GM10847 (cell line): Measurements from ENCODE around the gene LAIR1.

Experiments
- POLR2A ChIP-seq: IDR thresholded peaks from 2 replicates; pipeline ENCODE4 v1.6.1; 2011; ENCODE audit not compliant: insufficient read length; ENCODE audit errors: extremely low read depth

Gene LAIR1

GRCh38 chr19:54388802-54389139, 24.0 kb upstream of the LAIR1 start:
- no peak for TF ChIP-seq POLR2A

GRCh38 chr19:54387991-54388801, 23.5 kb upstream of the LAIR1 start:
- TF ChIP-seq POLR2A, result no peak

- TF ChIP-seq POLR2A, result no peak
Observed at GRCh38 chr19:54383330-54383729, 18.6 kb upstream of the LAIR1 start.

DNA sequence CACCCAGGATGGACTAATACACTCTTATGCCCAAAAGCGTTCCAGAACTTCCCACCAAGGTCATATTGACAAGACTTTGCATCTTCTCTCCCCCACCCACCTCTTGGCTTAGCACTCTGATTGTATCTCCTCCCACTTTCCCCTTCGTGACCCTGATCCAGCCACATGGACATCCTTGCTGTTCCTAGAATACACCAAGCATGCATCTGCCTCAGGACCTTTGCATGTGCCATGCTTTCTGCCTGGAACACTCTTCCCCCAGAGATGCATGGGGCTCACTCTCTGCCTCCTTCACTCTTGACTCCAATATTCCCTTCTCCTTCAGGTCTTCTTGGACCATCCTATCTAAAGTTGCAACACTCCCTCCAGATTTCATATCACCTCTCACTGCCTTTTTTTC, 16.2 kb upstream of the LAIR1 start:
- TF ChIP-seq POLR2A, result no peak

GRCh38 chr19:54379187-54379678, 14.5 kb upstream of the LAIR1 start:
- TF ChIP-seq POLR2A, result no peak

DNA sequence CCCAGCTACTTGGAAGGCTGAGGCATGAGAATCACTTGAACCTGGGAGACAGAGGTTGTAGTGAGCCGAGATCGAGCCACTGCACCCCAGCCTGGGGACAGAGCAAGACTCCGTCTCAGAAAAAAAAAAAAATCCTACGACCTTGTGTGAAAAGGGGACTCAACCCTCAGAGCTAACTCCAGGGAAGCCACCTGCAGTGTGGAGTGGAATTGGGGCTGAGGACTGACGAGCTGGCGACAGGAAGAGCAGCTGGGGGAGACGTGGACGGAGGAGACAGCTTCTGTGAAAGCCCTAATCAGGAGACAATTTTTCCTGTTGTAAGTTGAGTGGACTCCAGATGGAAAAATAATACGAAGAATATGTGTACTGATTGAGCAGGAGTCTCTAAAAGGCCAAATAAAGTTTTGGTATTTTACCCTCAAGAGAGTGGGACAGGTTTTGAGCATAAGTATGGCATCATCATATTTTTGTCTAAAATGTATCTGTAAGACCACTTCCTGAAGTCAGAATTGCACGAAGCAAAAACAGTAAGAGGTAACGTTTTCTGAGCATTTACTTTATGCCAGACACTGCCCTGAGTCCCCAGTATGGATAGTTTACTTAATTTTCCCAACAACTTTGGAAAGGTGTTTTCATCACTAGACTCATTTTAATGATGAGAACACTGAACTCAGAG, 12.0 kb upstream of the LAIR1 start:
- no peak for TF ChIP-seq POLR2A

DNA sequence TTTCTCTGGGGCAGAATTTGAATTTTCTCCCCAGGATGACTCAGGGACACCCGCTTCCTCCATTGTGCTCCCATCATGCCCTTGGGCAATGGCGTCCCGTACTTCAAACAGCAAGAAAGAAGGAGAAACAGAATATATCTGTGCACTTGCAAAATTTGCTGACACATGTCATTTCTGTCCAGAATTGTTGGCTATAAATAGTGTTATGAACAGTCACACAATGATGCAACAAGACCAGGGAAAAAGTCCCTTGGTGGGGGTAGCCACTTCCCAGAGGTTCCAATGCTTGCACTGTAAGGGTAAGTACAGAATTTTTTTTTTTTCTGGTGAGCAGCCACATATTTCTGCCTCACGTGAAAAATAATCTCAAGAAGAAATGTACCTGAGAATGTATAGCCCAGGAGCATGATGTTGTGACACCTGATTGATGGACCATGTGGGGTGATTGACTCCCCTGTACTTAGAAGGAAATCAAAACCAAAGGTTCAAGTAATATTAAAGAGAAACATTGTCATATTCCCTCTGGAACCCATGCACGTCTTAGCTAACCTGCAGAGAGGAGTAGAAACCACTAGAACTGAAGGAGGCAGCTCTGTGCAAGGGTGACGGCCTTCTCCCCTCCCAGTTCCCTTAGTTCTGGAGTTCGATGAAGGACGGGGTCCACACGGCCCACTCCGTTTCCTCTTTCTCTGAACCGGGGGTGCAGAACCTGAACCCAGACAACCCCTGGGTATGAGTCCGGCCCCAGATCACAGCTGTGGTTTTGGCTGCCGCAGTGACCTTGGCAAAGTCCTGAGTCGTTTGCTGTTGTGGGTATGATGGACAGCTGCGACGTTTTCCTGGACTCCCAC, 9.3 kb upstream of the LAIR1 start:
- no peak for TF ChIP-seq POLR2A

- no peak for TF ChIP-seq POLR2A
Observed at GRCh38 chr19:54369082-54369687, 4.5 kb upstream of the LAIR1 start.

DNA sequence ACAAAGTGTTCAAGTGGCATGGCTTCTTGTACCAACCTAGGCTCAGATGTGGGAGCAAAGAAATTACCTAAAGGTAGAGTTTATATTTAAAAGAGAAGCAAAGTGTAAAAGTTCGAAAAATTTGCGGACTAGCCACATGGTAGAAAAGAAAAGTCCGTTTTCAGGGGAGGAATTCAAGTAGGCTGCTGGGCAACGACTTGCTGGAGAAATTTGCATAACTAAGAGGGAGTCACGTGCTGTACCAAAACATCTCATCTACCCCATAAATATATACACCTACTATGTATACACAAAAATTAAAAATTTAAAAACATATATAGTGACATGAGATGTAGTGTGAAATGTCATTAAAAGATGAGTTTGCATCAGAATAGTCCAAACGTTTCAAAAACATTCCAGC, 2.1 kb upstream of the LAIR1 start:
- no peak for TF ChIP-seq POLR2A

- no peak for TF ChIP-seq POLR2A
Observed at GRCh38 chr19:54357381-54357780, 7.3 kb downstream of the LAIR1 start.

DNA sequence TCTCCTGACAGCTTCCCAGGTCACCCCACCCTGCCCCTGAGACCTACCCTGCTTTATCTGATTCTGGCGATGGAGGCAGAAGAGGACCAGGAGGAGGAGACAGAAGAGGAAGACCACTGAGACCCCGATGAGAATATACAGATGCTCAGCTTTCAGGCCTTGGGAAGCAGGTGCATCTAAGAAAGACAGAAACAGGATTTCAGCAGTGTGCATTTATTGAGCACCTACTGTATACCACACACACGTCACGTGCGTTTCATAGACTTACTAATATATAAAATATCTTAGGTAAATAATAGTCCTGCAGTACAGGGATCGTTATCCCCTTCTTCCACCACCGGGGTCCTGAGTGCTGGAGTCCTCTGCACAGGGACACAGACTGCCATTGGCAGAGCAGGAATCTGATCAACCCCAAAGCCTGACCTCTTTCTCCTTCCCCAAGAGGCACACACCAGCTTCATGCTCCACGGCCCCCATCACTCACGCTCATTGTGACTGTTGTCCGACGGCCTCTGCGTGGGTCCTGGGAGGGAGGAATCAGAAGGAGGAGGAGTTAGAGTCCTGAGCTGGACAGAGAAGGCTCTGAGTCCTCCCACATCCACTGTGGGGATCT, 8.2 kb downstream of the LAIR1 start:
- no peak for TF ChIP-seq POLR2A

- no peak for TF ChIP-seq POLR2A
Observed at GRCh38 chr19:54355675-54356074, 9.1 kb downstream of the LAIR1 start.

DNA sequence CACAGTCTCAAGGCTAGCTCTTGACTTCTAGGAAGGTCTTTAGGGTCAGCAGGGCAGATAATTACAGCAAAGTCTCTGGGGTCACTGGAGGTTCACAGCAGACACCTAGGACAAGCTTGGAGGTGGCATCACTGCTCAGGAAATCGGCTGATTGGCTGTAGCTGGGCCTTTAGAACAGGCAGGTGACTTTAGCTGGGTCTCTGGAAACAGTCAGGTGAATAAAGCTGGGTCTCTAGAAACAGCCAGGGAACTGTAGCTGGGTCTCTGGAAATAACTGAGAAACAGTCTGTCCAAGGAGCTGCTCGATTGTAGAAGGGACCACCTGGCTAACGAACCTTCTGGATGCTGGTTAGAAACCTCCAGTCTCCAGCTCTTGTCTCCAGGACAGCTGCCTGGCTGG, 10.0 kb downstream of the LAIR1 start:
- TF ChIP-seq POLR2A, result no peak

- TF ChIP-seq POLR2A, result no peak
Observed at GRCh38 chr19:54352546-54352945, 12.2 kb downstream of the LAIR1 start.

DNA sequence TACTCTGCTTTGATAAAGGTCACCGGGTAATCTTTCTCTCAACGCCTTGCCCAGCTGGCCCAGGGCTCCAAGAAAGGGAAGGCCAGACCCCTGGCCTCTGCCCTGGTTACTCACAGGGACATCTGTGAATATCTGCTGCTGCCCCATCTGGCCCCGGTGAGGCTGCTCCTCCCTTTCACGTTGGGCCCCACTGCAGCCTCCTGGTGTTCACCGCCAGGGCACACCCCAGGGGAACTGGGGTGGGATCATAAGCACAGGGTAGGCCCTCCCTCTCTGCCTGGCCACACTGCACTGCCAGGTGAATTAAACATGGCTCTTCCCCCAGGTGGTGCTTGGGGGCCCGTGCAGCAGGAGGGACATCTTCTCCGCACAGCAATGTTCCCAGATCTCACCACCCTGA, 12.7 kb downstream of the LAIR1 start:
- TF ChIP-seq POLR2A, result no peak
